IMR-90 (cell line): Measurements from ENCODE around the gene RHOT2. TPM values are rescaled to one million over a fixed set of nuclear protein-coding genes. Genes with fewer than 3 reads are reported as not detected.

Experiments
- ATAC-seq: fragments of 200-7000 bp; cut with Tn5 transposase; 2 replicates; pipeline ENCODE4 v1.9.1; 2020; ENCODE audit warnings: low read depth, mild to moderate bottlenecking, moderate library complexity
- BruUV-seq: library from RNA; stranded (reverse); fragments of 400-500 nt; replicated peaks from 2 replicates; lab custom pipeline; 2021; lab: Mats Ljungman, UMichigan
- CTCF ChIA-PET: fragments of 300-600 bp; formaldehyde crosslinking; extraction: SDS; loops from one replicate; lab custom pipeline; 2021; ENCODE audit warnings: antibody characterized with exemption; lab: Yijun Ruan, JAX
- POLR2A ChIA-PET: fragments of 300-600 bp; sonication (Branson Sonifier 250); formaldehyde crosslinking; loops from one replicate; lab custom pipeline; 2022; ENCODE audit warnings: antibody characterized with exemption; ENCODE audit not compliant: unreplicated experiment; lab: Charles Lee
- DNase-seq: peaks from one replicate; pipeline ENCODE4 v3.0.0; 2013
- H2AFZ ChIP-seq: replicated peaks from 2 replicates; pipeline ENCODE3; 2013; ENCODE audit warnings: low read length, mild to moderate bottlenecking; ENCODE audit not compliant: poor library complexity
- H2AK5ac ChIP-seq: 2 replicates; pipeline ENCODE4 v1.6.1; 2013; ENCODE audit warnings: low read depth, low read length, inconsistent platforms
- H2AK9ac ChIP-seq: replicated peaks from 2 replicates; pipeline ENCODE3; 2013; ENCODE audit warnings: mild to moderate bottlenecking, low read depth, low read length, moderate library complexity; ENCODE audit not compliant: poor library complexity
- H2BK120ac ChIP-seq: 2 replicates; pipeline ENCODE4 v1.6.1; 2013; ENCODE audit warnings: low read depth, low read length, inconsistent platforms
- H2BK15ac ChIP-seq: 3 replicates; pipeline ENCODE4 v1.6.1; 2013; ENCODE audit warnings: low read depth, low read length, inconsistent platforms
- H2BK20ac ChIP-seq: 2 replicates; pipeline ENCODE4 v1.6.1; 2013; ENCODE audit warnings: low read depth, mild to moderate bottlenecking, inconsistent platforms, low read length, moderate library complexity
- H2BK5ac ChIP-seq: 2 replicates; pipeline ENCODE4 v1.6.1; 2013; ENCODE audit warnings: mild to moderate bottlenecking, low read depth, low read length, inconsistent platforms; ENCODE audit not compliant: poor library complexity, severe bottlenecking
- H3K14ac ChIP-seq: replicated peaks from 2 replicates; pipeline ENCODE4 v1.6.1; 2013; ENCODE audit warnings: low read depth, low read length, inconsistent platforms
- H3K18ac ChIP-seq: 2 replicates; pipeline ENCODE4 v1.6.1; 2013; ENCODE audit warnings: low read depth, low read length, control low read depth
- H3K23ac ChIP-seq: 2 replicates; pipeline ENCODE4 v1.6.1; 2013; ENCODE audit warnings: low read depth, low read length, inconsistent platforms
- H3K27ac ChIP-seq: 2 replicates; pipeline ENCODE4 v1.5.1; 2013; ENCODE audit warnings: mild to moderate bottlenecking, control low read depth, low read length; ENCODE audit not compliant: insufficient read depth
- H3K27me3 ChIP-seq: 2 replicates; pipeline ENCODE4 v1.6.1; 2013; ENCODE audit warnings: low read length; ENCODE audit not compliant: control insufficient read depth, insufficient read depth
- H3K36me3 ChIP-seq: 2 replicates; pipeline ENCODE4 v1.6.1; 2013; ENCODE audit warnings: low read length, mixed read lengths; ENCODE audit not compliant: control insufficient read depth, insufficient read depth
- H3K4ac ChIP-seq: 2 replicates; pipeline ENCODE4 v1.6.1; 2013; ENCODE audit warnings: low read depth, low read length, inconsistent platforms
- H3K4me1 ChIP-seq: 2 replicates; pipeline ENCODE4 v1.6.1; 2013; ENCODE audit warnings: low read length, mixed read lengths; ENCODE audit not compliant: control insufficient read depth, insufficient read depth
- H3K4me2 ChIP-seq: 2 replicates; pipeline ENCODE4 v1.6.1; 2013; ENCODE audit warnings: low read depth, mild to moderate bottlenecking, control low read depth, low read length, moderate library complexity
- H3K4me3 ChIP-seq: 2 replicates; pipeline ENCODE4 v1.5.1; 2013; ENCODE audit warnings: low read depth, mild to moderate bottlenecking, control low read depth, low read length, moderate library complexity; ENCODE audit not compliant: insufficient read depth
- H3K56ac ChIP-seq: 2 replicates; pipeline ENCODE4 v1.6.1; 2013; ENCODE audit warnings: low read length, inconsistent platforms; ENCODE audit not compliant: insufficient read depth; ENCODE audit errors: extremely low read depth
- H3K79me1 ChIP-seq, 2 experiments: 2 replicates each; pipeline ENCODE4 v1.6.1; 2013; ENCODE audit warnings: low read length in 2 of 2, inconsistent platforms in 1 of 2, low read depth in 1 of 2
- H3K9ac ChIP-seq: 2 replicates; pipeline ENCODE4 v1.6.1; 2013; ENCODE audit warnings: low read depth, low read length, control low read depth
- H3K9me1 ChIP-seq: 2 replicates; pipeline ENCODE4 v1.6.1; 2013; ENCODE audit warnings: low read length, inconsistent platforms; ENCODE audit not compliant: insufficient read depth
- H3K9me3 ChIP-seq: 2 replicates; pipeline ENCODE4 v1.6.1; 2013; ENCODE audit warnings: low read length; ENCODE audit not compliant: control insufficient read depth, insufficient read depth
- H4K20me1 ChIP-seq: 2 replicates; pipeline ENCODE4 v1.6.1; 2013; ENCODE audit warnings: low read length, inconsistent platforms; ENCODE audit not compliant: insufficient read depth
- H4K5ac ChIP-seq: 2 replicates; pipeline ENCODE4 v1.6.1; 2013; ENCODE audit warnings: mild to moderate bottlenecking, low read depth, low read length, control low read depth
- H4K8ac ChIP-seq, 2 experiments: 2 replicates each; pipeline ENCODE4 v1.6.1; 2013; ENCODE audit warnings: low read depth in 2 of 2, low read length in 2 of 2, control low read depth in 1 of 2, inconsistent platforms in 1 of 2
- H4K91ac ChIP-seq: 2 replicates; pipeline ENCODE4 v1.6.1; 2013; ENCODE audit warnings: low read depth, low read length, inconsistent platforms; ENCODE audit not compliant: insufficient read depth
- BHLHE40 ChIP-seq: fragments of 150-350 bp; IDR thresholded peaks from 2 replicates; pipeline ENCODE4 v1.6.1; 2016; ENCODE audit warnings: mild to moderate bottlenecking, low read depth, low read length
- CEBPB ChIP-seq: IDR thresholded peaks from 2 replicates; pipeline ENCODE4 v1.6.1; 2012; ENCODE audit warnings: low read depth, low read length, improper control_type of control experiment
- CTCF ChIP-seq: conservative IDR thresholded peaks from 2 replicates; pipeline ENCODE4 v1.5.1; 2012; ENCODE audit warnings: mild to moderate bottlenecking, low read depth, low read length, improper control_type of control experiment
- ELK1 ChIP-seq: fragments of 150-350 bp; IDR thresholded peaks from 2 replicates; pipeline ENCODE4 v1.6.1; 2016; ENCODE audit warnings: low read depth, mild to moderate bottlenecking, low read length, moderate library complexity, borderline replicate concordance
- FOS ChIP-seq: fragments of 150-350 bp; IDR thresholded peaks from 2 replicates; pipeline ENCODE4 v1.6.1; 2016; ENCODE audit warnings: low read depth, low read length
- MAZ ChIP-seq: IDR thresholded peaks from 2 replicates; pipeline ENCODE4 v1.6.1; 2012; ENCODE audit warnings: low read depth, mild to moderate bottlenecking, low read length, improper control_type of control experiment, moderate library complexity, borderline replicate concordance
- MXI1 ChIP-seq: IDR thresholded peaks from 2 replicates; pipeline ENCODE4 v1.6.1; 2012; ENCODE audit warnings: low read depth, mild to moderate bottlenecking, low read length, moderate library complexity, borderline replicate concordance
- NFE2L2 ChIP-seq: fragments of 150-350 bp; IDR thresholded peaks from 2 replicates; pipeline ENCODE4 v1.6.1; 2016; ENCODE audit warnings: low read depth, mild to moderate bottlenecking, low read length
- RAD21 ChIP-seq: IDR thresholded peaks from 2 replicates; pipeline ENCODE4 v1.6.1; 2012; ENCODE audit warnings: low read length, improper control_type of control experiment
- WGBS, 2 experiments: methylation state at CpG; one replicate each; pipeline versions ENCODE4 v1.1.5 to v1.1.7; 2013; ENCODE audit warnings: missing lambda C conversion rate in 2 of 2; ENCODE audit not compliant: insufficient read length in 1 of 2; ENCODE audit errors: extremely low coverage in 2 of 2; 5-methylcytosine and 5-hydroxymethylcytosine counted together
- dilution Hi-C: fragments of 300-500 bp; cut with HindIII; formaldehyde crosslinking; loops from one replicate; pipeline ENCODE4 v1.14.3; 2018; ENCODE audit warnings: low sequenced_read_pairs; ENCODE audit not compliant: unreplicated experiment
- in situ Hi-C: fragments of 300-500 bp; cut with MboI; formaldehyde crosslinking; loops from 3 replicates; pipeline ENCODE4 v1.14.3; 2019; ENCODE audit warnings: low sequenced_read_pairs, inconsistent platforms, mixed read lengths
- intact Hi-C: fragments of 100-400 bp; cut with micrococcal nuclease; formaldehyde crosslinking; loops from 2 replicates; pipeline ENCODE4 v1.10.0; 2022
- polyA plus RNA-seq, 3 experiments: library from polyadenylated mRNA; depleted of rRNA; stranded (reverse); fragments of >200 nt; gene quantifications; 2 replicates each; pipeline ENCODE4 v1.2.3, GENCODE V29; 2012; ENCODE audit warnings: low replicate concordance in 1 of 3
- total RNA-seq: library from RNA; depleted of rRNA; stranded (reverse); fragments of >200 nt; gene quantifications from 2 replicates; pipeline ENCODE4 v1.2.3, GENCODE V29; 2012

RHOT2 gene
- total and polyA plus RNA-seq, 2 of the 4 experiments (the other 2 are of a cell fraction), result 20.3 to 181 TPM

- ATAC-seq, result no peak
Observed at GRCh38 chr16:674214-674881, 6.4 kb downstream of the RHOT2 start.

More at GRCh38 chr16:674214-674881, 6.4 kb downstream of the RHOT2 start:
- no peak overlapping the region for H2BK15ac ChIP-seq
- H3K4me1 ChIP-seq, result peaks cover 9% of the 10 kb centered on the region
- WGBS, 2 experiments, result 80% methylated on average over 9 of the region's 22 CpGs; no CpG with 5 or more reads in 1 of the 2 experiments
- in situ Hi-C loops (no loop called here), intact Hi-C loops (no loop called here), dilution Hi-C loops (no loop called here)
- no peak overlapping the region for H2BK20ac ChIP-seq
- no peak overlapping the region for H3K4me3 ChIP-seq
- ChIA-PET CTCF (no interaction called here), POLR2A (no interaction called here)
- H3K27ac ChIP-seq, result no peak overlapping the region
- H4K91ac ChIP-seq, result no peak overlapping the region
- no TSS peak for BruUV-seq
- DNase-seq, result no peak
- peaks cover 45% of the 10 kb centered on the region for H3K36me3 ChIP-seq
- no peak overlapping the region for H3K14ac ChIP-seq
- no peak overlapping the region for H3K9ac ChIP-seq
- H3K9me3 ChIP-seq, result no peaks in the 10 kb centered on the region
- no peak overlapping the region for H3K56ac ChIP-seq
- H3K79me1 ChIP-seq, result peaks cover 0 to 32% of the 10 kb centered on the region in 2 experiments; a peak in 1 of 4 replicates
- H2AK9ac ChIP-seq, result peak overlapping the region; percentile 65
- no peak overlapping the region for H2BK5ac ChIP-seq
- no peak overlapping the region for H3K4me2 ChIP-seq
- no peak overlapping the region for H3K23ac ChIP-seq
- H3K9me1 ChIP-seq, result peaks cover 6% of the 10 kb centered on the region; the same call in 1 of the 2 replicates
- no peak overlapping the region for H4K5ac ChIP-seq
- H2AK5ac ChIP-seq, result 0 out of 2 replicates have a peak overlapping the region, but pooled peaks have one; percentile 9
- no peak overlapping the region for H3K4ac ChIP-seq
- no peaks in the 10 kb centered on the region for H3K27me3 ChIP-seq
- H3K18ac ChIP-seq, result no peak overlapping the region
- no peak overlapping the region for H2BK120ac ChIP-seq
- TF ChIP-seq RAD21 (no peak), FOS (no peak), CEBPB (no peak), MAZ (no peak), ELK1 (no peak), BHLHE40 (no peak), NFE2L2 (no peak), CTCF (no peak), MXI1 (no peak)
- peaks cover 17% of the 10 kb centered on the region for H4K20me1 ChIP-seq
- H4K8ac ChIP-seq, result no peak overlapping the region
- peak overlapping the region; percentile 89 for H2AFZ ChIP-seq
